ENCODE measurements around the gene MGAT3. TPM values are rescaled to one million over a fixed set of nuclear protein-coding genes. Genes with fewer than 3 reads are reported as not detected.

MGAT3 gene
- total and polyA plus RNA-seq, 2 of the 13 experiments (the other 11 are each of a cell fraction or from before 2014, with no cell fraction given), result 0.11 to 0.15 TPM

DNA sequence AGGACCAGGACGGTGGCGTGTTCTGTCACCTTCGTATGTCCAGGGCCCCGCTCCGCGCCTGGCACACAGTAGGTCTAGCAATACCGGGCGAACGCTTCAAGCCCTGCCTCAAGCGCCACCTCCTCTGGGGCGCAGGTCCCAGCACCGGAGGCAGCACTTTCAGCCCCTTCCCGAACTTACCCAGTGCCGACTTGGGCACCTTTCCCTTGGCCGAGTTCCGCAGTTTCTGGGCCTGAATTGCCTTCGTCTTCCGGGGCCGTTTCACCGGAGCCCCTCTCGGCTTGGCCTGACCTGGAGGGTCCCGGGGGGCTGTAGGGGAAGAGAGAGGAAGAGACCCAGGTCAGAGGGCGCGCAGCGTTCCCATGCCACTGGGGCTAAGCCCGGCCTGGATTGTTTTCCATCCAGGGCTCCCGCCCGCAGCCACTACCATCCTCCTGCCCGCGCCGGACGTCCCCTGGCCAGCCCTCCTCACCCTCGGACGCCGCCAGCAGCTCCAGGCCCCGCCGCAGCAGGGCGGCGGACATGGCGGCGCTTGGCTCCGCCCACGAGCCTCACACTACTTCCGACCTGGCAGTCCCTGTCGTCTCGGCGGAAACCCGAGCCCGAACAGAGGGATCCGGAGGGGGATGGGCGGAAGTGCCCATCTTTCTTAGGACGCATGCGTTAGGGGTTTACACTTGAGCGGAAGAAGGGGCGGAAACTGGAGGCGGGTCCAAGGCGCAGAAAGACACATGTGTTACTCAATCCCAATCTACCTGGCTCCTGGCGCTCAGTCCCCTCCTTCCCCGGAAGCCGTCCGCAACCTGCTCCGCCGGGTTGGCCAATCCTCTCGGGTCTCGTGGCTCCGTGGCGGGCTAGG is 75.6 kb downstream of the MGAT3 start, which contains the start of gene RPS19BP1 (continued):
- no peak for TF ChIP-seq FIP1L1 (IDR thresholded peaks at IDR 0.05; ENCODE audit: borderline replicate concordance, insufficient read depth, low read depth, low read length)
- TF ChIP-seq, protein P1, sequence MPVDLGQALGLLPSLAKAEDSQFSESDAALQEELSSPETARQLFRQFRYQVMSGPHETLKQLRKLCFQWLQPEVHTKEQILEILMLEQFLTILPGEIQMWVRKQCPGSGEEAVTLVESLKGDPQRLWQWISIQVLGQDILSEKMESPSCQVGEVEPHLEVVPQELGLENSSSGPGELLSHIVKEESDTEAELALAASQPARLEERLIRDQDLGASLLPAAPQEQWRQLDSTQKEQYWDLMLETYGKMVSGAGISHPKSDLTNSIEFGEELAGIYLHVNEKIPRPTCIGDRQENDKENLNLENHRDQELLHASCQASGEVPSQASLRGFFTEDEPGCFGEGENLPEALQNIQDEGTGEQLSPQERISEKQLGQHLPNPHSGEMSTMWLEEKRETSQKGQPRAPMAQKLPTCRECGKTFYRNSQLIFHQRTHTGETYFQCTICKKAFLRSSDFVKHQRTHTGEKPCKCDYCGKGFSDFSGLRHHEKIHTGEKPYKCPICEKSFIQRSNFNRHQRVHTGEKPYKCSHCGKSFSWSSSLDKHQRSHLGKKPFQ (CRISPR knock-in tag; IDR thresholded peaks at IDR 0.05; ENCODE audit: insufficient replicate concordance), result no peak
- no peak for TF ChIP-seq HDAC6 (IDR thresholded peaks at IDR 0.05; ENCODE audit: low read depth, low read length)
- TF ChIP-seq ZSCAN21 (CRISPR knock-in tag; IDR thresholded peaks at IDR 0.05; ENCODE audit: borderline replicate concordance), result peak; percentile 42; the same call in 1 of the 2 replicates
- TF ChIP-seq GRHL1 (CRISPR knock-in tag; conservative IDR thresholded peaks at IDR 0.05), result no peak
- TF ChIP-seq ZNF317 (CRISPR knock-in tag; IDR thresholded peaks at IDR 0.05), result peak; percentile 73; the same call in 1 of the 2 replicates
- TF ChIP-seq, protein P2, sequence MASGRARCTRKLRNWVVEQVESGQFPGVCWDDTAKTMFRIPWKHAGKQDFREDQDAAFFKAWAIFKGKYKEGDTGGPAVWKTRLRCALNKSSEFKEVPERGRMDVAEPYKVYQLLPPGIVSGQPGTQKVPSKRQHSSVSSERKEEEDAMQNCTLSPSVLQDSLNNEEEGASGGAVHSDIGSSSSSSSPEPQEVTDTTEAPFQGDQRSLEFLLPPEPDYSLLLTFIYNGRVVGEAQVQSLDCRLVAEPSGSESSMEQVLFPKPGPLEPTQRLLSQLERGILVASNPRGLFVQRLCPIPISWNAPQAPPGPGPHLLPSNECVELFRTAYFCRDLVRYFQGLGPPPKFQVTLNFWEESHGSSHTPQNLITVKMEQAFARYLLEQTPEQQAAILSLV (CRISPR knock-in tag; IDR thresholded peaks at IDR 0.05; ENCODE audit: borderline replicate concordance), result peak; percentile 47; the same call in 1 of the 2 replicates
- TF ChIP-seq JUN (CRISPR knock-in tag; IDR thresholded peaks at IDR 0.05), result peak; percentile 40; the same call in 1 of the 2 replicates
- peak; percentile 82; the same call in 1 of the 2 replicates for TF ChIP-seq ZMAT3 (CRISPR knock-in tag; conservative IDR thresholded peaks at IDR 0.05)
- TF ChIP-seq ZNF777 (CRISPR knock-in tag; IDR thresholded peaks at IDR 0.05), result peak; percentile 35; the same call in 1 of the 2 replicates
- peak; percentile 19; the same call in 1 of the 2 replicates for TF ChIP-seq NFKBIZ (CRISPR knock-in tag; IDR thresholded peaks at IDR 0.05)
- no peak for TF ChIP-seq ZNF512B (CRISPR knock-in tag; IDR thresholded peaks at IDR 0.05; ENCODE audit: borderline replicate concordance)
- TF ChIP-seq SAFB2 (CRISPR knock-in tag; IDR thresholded peaks at IDR 0.05; ENCODE audit: borderline replicate concordance, low read depth), result peak; percentile 93
- peak; percentile 26; the same call in 1 of the 2 replicates for TF ChIP-seq REPIN1 (CRISPR knock-in tag; IDR thresholded peaks at IDR 0.05; ENCODE audit: borderline replicate concordance, low read depth)
- TF ChIP-seq SP5 (CRISPR knock-in tag; IDR thresholded peaks at IDR 0.05; ENCODE audit: borderline replicate concordance, low read depth), result peak; percentile 67
- TF ChIP-seq, protein P3, sequence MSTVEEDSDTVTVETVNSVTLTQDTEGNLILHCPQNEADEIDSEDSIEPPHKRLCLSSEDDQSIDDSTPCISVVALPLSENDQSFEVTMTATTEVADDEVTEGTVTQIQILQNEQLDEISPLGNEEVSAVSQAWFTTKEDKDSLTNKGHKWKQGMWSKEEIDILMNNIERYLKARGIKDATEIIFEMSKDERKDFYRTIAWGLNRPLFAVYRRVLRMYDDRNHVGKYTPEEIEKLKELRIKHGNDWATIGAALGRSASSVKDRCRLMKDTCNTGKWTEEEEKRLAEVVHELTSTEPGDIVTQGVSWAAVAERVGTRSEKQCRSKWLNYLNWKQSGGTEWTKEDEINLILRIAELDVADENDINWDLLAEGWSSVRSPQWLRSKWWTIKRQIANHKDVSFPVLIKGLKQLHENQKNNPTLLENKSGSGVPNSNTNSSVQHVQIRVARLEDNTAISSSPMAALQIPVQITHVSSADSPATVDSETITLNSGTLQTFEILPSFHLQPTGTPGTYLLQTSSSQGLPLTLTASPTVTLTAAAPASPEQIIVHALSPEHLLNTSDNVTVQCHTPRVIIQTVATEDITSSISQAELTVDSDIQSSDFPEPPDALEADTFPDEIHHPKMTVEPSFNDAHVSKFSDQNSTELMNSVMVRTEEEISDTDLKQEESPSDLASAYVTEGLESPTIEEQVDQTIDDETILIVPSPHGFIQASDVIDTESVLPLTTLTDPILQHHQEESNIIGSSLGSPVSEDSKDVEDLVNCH (CRISPR knock-in tag; IDR thresholded peaks at IDR 0.05), result no peak
